Activated CD4-positive, alpha-beta T cell treated with anti-CD3 and anti-CD28 coated beads, Interleukin-2, amount 50 U/mL, for 1 hour (primary cell): Measurements from ENCODE around the gene WIPF2.

Source experiments
- DNase-seq: peaks from one replicate; pipeline ENCODE4 v3.0.0-alpha.2; 2020

Gene WIPF2

DNA sequence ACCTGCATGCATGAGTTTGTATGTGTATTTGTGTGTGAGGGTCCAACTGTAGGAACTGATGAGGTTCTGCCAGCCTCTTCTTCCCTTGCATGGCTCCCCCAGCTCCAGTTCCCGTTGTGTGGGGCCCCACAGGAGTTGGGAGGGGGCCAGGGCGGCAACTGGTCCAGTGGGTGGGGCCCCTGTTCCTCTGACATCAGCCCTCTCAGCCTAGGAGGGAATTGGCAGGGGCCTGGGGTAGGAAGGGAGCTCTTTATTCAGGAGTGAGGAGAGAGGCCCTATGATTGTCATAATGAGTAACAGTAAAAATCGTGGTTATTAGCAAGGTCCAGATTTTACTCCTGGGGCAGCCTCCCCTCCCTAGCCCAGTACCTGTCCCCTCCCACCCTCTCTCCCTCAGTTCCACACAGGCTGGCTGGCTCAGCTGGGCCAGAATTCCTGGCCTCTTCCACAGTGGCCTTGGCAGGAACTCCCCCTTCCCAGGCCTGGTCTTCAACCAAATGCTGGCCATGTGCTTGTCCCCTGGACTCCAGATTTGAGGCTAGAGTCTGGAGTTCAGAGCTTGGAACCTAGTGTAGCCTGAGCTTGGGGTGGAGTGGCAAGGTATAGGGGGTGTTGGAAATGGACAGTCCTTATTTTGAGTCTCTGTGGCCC is 108.8 kb downstream of the WIPF2 start:
- no peak for DNase-seq

DNA sequence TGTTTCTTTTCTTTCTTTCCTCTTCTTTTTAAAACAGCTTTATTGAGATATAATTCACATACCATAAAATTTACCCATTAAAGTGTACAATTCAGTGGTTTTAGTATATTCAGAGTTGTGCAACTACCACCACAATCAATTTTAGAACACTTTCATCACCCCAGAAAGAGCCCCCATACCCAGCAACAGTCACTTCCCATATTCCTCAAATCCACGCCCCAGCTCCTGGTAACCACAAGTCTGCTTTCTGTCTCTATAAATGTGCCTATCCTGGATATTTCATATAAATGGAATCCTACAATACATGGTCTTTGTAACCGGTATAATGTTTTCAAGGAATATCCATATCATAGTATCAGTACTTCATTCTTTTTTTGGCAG is 109.3 kb downstream of the WIPF2 start:
- no peak for DNase-seq

DNA sequence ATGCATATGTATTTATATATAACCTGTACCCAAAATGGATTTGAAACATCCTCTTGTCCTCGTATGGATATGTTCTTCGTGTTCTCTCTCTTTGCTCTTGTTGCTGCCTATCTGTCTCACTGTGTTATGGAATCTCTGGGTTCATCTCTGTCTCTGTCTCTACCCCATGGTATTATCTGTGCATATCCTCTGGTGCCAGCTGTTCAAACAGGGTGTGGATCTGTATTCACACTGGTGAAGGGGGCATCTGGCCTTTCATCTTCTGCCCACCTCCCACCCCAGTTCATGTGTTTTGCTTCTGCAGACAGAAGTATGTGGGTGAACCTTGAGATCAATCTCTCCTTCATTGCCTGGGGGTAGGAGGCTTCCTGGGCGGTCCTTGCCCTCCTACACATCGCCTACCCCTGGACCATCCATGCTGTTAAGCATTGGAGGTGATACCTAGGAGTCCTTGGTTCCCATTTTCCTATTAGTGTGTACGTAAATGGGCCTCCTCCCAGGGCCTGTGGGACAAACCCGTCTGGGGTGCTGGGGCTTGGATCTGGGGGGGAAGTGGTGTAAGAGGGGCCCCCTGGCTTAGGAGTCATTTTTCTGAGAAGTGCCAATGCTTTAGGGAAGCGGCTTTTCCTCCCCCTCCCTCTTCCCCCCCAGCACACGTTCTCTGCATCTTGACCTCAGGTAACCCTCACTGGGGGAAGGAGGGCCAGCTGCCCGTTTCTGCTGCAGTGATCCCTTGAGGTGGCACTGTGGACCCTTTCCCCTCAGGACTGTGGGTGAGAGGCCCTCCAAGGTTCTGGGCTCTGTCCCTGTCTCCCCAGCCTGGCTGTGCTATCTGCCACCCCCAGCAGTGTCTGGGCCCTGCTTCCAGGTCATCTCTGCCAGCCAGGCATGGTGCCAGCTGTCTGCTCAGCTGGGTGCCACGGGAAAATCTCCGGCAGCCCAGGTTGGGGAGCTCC is 111.0 kb downstream of the WIPF2 start:
- no peak for DNase-seq

DNA sequence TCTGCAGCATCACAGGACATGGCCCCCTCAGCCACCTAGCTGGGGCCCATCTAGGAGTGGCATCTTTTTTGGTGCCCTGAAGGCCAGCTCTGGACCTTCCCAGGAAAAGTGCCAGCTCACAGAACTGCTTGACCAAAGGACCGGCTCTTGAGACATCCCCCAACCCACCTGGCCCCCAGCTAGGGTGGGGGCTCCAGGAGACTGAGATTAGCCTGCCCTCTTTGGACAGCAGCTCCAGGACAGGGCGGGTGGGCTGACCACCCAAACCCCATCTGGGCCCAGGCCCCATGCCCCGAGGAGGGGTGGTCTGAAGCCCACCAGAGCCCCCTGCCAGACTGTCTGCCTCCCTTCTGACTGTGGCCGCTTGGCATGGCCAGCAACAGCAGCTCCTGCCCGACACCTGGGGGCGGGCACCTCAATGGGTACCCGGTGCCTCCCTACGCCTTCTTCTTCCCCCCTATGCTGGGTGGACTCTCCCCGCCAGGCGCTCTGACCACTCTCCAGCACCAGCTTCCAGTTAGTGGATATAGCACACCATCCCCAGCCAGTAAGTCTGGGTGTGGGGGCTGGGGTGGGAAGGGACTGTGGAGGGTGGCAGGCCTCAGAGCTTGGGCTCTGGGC is 111.9 kb downstream of the WIPF2 start:
- DNase-seq = no peak

DNA sequence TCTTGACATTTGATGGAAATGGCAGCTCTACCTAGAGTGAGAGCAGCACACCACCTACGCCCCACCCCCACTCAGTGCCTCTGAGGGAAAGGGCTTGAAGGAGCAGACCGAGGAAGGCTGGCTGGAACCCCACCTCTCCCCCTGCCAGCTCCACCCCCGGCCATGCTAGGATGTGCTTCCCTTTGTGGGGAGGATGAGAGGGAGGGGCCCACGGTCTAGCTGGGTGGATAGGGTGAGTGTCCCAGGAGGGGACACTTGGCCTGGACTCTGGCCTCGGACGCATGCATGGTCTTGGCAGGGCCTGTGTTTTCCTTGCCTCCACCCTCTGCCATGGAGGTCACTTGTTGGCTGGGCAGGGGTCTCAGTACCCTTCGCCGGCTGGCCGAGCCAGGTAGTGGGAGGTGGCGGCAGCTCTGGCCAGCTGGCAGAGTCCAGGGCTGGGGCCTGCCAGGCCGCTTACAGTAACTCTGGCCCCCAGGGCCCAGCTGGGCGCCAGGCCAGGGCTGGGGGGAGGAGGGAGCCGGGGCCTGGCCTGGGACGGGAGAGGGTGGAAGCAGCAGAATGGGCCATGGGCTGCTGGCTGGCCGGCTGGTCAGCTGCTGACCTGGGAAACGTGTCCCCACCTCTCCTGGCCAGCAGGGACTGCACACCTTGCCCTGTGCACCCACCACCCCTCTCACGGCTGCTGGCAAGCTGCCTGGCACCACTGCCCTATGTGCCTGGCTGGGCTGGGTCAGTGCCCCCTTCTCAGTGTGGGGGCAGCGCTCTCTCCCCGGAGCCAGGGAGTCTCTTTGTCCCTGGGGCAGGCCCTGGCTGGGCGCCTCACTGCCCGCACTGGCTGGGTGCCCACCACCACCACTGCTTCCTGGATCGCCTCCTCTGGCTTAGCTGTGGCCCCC is 112.9 kb downstream of the WIPF2 start:
- no peak for DNase-seq
